GM21360 (cell line): ENCODE results near the gene HOXA9.
A peak's percentile ranks its signal among the peaks of the same experiment; 100 is the strongest.

ENCODE experiments used
- ATAC-seq: cut with Tn5 transposase; IDR thresholded peaks from one replicate; pipeline ENCODE4 v1.9.1; 2021; ENCODE audit warnings: mild to moderate bottlenecking, moderate library complexity; ENCODE audit not compliant: unreplicated experiment

The HOXA9 gene

DNA sequence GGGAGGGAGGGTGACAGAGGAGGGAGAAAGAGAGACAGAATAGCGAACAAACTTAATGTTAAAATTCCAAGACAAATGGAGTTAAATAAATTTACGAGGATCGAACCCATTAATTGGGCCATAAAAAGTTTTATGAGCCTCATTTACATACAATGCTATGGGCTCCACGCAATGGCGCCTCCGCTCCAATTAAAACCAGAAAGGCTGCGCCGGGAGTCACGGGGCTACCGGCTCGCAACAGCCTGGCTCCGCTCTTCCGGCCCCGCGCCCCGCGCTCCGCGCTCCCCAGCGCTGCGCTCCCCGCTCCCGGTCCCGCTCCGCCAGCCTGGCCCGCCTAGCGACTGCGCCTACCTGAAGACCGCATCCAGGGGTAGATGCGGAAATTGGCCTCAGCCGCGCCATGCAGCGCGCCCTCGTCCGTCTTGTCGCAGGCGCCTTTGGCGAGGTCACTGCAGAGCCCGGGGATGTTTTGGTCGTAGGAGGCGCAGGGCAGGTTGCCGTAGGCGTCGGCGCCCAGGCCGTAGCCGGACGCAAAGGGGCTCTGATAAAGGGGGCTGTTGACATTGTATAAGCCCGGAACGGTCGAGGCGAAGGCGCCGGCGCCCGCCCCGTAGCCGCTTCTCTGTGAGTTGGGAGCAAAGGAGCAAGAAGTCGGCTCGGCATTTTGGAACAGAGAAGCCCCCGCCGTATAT is 9.4 kb downstream of the HOXA9 start:
- ATAC-seq: no peak

DNA sequence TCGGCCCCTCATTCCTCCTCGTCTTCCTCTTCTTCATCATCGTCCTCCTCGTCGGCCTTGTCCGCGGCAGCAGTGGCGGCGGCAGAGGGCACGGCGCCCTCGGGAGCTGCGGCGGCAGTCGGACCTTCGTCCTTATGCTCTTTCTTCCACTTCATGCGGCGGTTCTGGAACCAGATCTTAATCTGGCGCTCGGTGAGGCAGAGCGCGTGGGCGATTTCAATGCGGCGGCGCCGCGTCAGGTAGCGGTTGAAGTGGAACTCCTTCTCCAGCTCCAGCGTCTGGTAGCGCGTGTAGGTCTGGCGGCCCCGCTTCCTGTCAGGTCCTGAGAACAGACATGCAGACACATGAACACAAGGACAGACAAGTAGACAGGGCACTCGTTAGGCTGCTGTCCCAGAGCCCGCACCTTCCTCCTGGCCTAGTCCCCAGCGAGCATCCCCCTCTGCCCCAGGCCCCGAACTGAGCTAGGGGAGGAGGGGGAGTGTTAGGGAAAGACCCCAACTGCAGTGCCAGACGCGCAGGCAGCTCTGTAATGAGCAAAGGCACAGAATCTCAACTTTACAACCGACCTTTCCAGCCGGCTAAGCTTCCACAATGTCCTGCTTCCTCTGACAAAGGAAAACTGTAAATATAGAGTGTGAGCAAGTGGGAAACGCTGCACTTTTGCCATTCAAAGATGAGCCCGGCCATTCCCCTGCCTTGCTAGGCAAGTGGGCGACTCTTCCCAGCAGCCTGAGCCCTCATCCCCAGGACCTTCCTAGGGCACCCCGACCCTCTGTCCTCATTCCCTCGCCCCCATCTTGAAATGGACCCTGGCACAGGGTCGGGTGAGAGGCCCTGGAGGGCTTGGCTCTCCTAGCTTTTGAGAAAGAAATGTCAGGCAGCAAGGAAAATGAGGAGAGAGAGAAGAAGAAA is 10.2 kb downstream of the HOXA9 start:
- no peak for ATAC-seq

DNA sequence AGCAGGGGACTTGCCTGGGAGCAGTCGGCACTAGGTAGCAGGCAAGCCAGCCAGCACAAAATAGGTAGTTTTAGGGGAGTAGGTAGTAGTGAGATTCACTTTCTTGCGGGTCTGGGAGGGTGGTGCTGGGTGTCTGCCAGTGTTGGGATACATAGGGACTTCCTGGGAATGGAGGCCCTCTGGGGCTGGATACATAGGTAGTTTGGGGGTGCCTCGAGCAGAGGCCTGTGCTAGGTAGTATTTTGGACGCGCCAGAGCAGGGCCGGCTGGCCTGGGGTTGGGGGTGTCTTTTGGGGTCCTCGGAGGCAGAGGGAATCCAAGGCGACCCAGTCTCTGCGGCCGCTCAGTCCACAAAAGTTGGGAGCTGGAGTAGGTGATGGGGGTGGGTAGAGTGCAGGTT is 11.0 kb downstream of the HOXA9 start:
- ATAC-seq: no peak

- no peak for ATAC-seq
These were observed 11.8 kb downstream of the HOXA9 start for GRCh38 chr7:27153526-27153925.

DNA sequence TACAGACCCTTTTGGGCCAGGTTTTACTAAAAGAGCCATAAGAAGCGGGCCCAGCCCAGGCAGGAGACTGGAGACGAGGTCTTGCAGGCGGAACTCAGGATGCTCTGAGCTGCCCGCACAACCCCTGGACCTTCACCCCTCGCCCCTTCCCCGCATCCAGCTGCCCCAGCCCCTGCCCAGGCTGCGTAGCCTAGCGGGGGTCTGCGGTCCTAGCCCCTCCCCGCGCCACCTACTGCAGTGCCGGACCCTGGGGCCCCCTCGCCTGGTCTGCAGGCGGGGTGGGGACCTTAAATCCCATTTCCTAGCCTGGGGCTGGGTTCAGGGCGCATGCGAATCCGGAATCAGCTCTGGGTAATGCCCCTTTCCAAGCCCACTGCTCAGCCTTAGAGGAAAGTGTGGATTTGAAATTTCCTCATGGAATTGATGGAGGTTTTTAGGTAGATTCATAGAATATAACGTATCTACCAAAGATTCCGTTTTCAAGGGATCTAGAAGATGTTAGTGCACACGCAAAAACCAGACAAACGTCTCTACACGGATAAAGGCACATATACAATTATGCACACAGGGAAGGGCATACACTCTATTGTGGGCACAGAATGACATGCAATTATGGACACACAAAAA is 12.4 kb downstream of the HOXA9 start:
- ATAC-seq: no peak

DNA sequence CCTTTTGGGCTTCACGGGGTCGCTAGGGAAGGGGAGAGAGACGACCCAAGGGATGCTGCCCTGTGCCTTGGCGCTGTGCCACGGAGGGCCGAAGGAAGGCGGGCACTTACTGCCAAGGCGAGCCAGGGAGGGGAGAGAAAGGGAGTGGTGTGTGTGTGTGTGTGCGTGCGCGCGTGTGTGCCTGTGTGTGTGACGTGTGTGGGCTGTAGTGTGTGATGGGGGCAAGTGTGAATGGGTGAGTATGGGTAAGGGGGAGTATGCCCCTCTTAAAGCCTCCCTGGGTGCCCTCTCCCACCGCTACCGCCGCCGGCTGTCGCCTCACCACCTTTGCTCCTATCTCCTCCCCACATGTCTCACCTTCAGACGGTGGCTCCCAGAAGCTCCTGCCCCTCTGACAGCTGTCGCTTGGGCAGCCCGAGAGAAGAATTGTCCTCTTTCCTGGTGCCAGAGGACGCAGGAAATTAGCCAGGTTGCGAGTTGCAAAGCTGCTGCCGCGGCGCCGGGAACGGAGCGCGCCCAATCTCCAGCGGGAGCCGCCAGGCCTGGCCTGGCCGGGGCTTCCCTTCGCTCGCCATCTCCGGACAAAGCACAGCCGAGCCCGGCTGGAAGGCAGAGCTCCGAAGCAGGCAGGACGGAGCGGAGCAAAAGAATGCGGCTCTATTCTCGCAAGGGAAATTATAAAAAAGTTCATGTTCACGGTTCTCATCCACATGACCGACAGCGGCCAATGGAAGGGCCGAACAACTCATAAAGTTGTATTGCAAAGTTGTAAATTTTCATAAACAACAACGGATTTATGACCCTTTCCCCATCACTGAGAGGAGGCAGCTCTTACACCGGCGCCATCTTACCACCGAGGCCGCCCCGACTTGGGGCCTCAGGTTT is 13.2 kb downstream of the HOXA9 start, which contains the start of gene HOXA3:
TSS of gene HOXA3 (minus strand) at position 653 of the 885 bp plus-strand sequence. CDS start 41,943 bp downstream, outside the sequence.
- ATAC-seq: no peak

DNA sequence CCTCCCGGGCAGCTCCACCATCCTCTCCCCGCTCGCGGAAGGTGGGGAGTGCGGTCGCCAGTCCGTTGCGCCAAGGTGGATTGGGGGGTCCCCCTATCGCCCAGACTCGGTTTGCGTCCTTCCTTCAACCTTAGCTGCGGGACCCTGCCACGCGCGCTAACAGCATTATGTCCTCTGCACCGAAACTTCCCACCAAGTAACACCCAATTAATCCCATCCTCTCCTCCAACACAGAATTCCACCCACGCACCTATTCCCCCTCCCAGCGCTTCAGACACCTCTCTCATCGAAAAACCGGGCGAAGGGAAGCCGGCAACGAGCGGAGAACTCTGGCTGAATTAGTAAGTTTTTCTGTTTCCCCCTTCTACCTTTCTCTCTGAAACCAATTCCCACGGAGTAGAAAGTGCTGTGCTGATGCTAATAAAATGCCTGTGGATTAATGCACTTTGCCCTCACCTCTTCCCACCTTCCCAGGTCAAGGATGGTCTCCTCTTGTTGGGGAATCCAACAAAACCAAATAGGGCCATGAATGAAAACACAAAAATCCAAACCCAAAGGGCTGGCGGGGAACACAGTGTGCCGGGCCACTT is 13.9 kb downstream of the HOXA9 start:
- ATAC-seq: no peak

- ATAC-seq: peak; percentile 63
These were observed 14.6 kb downstream of the HOXA9 start for GRCh38 chr7:27150568-27151340.

DNA sequence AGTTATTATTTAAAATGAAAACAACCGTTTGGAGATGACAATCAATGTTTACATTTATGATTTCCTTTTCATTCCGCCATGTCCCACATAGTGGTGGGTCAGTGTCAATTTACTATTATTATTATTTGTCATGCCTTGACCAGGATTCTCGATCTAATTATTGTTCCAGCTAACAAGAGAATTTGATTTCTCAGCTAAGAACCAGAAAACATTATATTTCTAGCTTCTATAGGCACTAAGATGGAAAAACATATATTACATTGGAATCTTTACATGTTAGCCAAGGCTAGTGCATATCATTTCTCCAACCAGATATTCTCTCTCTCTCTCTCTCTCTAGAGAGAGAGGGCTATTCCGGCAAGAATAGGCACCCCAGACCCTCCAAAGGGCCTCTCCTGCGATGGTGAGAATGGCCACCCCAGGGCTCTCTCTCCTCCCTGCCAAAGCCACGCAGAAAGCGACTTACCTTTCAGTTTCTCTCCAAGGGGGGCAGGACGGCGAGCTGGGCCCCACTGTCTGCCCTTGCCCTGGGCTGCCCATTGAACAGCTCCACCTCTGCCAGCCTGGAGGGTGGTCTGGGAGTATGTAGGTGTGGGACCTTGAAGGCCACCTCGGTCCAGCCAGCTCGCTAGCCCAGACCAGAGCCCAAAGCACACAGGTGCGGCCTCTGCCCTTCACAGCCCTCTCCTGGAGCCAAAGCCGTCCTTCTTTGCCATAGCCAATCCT is 15.3 kb downstream of the HOXA9 start:
- ATAC-seq: no peak

GRCh38 chr7:27148756-27149641 is 16.3 kb downstream of the HOXA9 start:
- ATAC-seq: no peak

- no peak for ATAC-seq
These were observed 17.1 kb downstream of the HOXA9 start for GRCh38 chr7:27148031-27148755.

GRCh38 chr7:27147199-27148030 is 17.9 kb downstream of the HOXA9 start, which contains the start of gene HOXA6:
HOXA6 (minus strand) TSS chr7:27147774; CDS start chr7:27147749, 25 bp downstream.
- no peak for ATAC-seq

DNA sequence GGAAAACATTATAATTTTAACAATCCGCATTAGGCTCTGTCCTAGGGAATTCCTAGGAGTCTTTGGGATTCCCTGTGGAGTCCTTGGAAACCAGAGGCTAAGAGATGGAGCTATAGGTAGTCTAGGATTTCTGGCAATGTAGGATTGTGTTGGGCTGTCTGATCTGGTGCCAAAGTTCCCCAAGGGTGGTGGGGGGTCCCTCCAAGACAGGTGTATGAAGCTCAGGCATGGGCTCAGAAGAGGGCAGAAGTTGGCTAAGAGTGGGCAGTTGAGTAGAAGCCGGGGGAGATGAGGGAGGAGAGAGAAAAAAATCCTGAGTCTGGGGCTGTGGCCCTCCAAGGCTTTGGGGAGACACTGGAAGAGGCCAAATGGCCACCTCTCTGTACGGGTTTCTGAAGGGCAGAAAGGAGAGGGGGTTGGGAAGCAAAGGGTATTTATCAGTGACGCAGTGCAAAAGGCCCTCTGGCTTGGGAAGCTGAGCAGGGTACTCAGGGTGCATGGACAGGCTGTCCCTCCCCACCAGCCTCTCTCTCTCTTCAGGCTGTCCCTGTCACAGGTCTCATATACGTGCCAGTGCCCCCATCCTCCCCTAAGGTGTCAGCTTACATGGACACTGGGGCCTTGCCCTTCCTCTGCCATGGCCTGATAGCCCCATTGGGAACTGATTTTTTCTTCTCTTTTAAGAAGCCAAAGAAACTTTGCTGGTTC is 18.7 kb downstream of the HOXA9 start:
- no peak for ATAC-seq

DNA sequence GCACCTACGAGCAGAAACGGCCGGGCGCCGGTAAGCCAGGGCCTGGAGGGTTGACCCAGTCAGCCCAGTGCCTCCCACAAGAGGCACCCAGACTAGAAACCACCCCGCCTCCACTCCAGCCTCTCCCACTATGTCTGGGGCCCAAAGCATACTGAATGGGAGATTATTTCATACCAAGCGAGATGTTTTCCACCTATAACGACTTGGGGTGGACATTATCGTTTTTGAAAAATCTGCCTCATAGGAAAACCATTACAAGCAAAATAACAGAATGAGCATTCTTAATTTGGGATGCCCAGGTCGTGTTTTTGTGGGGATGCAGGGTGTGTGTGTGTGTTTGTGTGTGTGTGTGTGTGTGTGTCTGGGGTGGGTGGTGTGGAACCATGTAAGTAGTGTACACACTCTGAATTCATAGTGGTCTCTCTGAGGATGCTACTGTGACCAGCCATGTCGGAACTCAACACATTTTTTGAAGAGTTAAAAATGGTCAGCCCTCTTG is 19.4 kb downstream of the HOXA9 start:
- ATAC-seq: no peak

DNA sequence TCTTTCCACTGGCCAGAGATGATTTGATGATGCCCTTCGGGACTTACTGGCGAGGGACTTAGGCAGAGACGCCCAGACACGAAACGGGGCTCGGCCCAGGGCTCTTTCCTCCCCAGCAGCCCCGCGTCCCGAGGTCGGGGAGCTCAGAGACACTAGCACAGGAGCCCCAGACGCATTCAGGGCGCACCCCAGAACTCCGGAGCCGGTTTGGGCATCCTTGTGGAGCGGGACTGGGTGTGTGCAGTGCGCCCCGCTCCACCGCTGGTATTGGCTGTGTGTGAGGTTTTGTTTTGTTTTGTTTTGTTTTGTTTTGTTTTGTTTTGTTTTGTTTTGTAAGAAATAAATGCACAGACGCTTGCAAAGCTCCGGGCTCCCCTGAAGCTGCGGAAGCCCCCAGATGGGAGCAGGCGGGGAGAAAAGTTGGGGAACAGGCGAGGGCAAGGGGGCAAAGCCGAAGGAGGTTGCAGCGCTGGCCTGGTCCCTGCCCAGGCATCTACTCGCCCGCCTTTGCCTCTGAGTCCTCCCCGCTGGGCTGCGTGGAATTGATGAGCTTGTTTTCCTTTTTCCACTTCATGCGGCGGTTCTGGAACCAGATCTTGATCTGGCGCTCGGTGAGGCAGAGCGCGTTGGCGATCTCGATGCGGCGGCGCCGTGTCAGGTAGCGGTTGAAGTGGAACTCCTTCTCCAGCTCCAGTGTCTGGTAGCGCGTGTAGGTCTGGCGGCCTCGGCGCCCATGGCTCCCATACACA is 20.0 kb downstream of the HOXA9 start:
- ATAC-seq: no peak
